A549 treated with GW870086 at 1 μM for 4 hours (cell line): Measurements from ENCODE around the gene ENTPD8. TPM values are rescaled to one million over a fixed set of nuclear protein-coding genes. Genes with fewer than 3 reads are reported as not detected.

ENCODE experiments used
- total RNA-seq: library from RNA; stranded (reverse); fragments of 200-300 nt; extraction: Qiagen RNA extraction; gene quantifications from 5 replicates; pipeline ENCODE4 v1.2.3, GENCODE V29; 2022; ENCODE audit warnings: low read depth

Gene ENTPD8, protein sequence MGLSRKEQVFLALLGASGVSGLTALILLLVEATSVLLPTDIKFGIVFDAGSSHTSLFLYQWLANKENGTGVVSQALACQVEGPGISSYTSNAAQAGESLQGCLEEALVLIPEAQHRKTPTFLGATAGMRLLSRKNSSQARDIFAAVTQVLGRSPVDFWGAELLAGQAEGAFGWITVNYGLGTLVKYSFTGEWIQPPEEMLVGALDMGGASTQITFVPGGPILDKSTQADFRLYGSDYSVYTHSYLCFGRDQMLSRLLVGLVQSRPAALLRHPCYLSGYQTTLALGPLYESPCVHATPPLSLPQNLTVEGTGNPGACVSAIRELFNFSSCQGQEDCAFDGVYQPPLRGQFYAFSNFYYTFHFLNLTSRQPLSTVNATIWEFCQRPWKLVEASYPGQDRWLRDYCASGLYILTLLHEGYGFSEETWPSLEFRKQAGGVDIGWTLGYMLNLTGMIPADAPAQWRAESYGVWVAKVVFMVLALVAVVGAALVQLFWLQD
- total RNA-seq = 0.08 to 0.31 TPM (median 0.23 TPM) in 5 replicates

GRCh38 chr9:137441289-137441934 lies at the start of gene ENTPD8:
ENTPD8 (minus strand) TSS chr9:137441357; CDS start chr9:137438285, 3,072 bp downstream.

DNA sequence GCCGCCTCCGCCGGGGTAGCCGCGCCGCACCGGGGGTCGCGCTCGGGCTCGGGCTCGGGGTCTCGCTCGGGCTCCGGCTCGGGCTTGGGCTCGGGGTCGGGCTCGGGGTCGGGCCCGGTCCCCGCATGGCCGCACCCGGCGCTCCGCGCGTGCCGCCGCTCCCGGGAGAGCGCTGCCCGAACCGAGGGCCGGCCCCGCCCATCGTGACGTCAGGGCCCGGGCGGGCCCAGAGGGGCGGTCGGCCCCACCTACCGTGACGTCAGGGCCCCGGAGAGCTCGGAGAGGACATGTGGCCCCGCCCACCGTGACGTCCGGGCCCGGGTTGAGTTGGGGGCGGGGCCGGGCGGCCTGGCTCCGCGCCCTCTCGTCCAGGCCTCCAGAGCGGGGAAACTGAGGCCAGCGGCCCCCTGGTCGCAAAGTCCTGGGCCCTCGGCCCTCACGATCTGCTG lies 18.0 kb upstream of the ENTPD8 start, which contains the start of gene NSMF:
TSS of gene NSMF (minus strand) at position 183 of the 449 bp plus-strand sequence. CDS start 232 bp downstream, outside the sequence.

GRCh38 chr9:137422604-137423513 lies 18.3 kb downstream of the ENTPD8 start, which contains the start of the genes EXD3 and NOXA1:
EXD3 (minus strand) TSS chr9:137423162; CDS start chr9:137395357, 27,805 bp downstream.
NOXA1 (plus strand) TSS chr9:137423393; CDS start chr9:137423530, 137 bp downstream.

Other genes with a start within 250 kb of the ENTPD8 start
- gene TPRN, start 240.6 kb downstream of the ENTPD8 start, total RNA-seq = 6.8 to 10.6 TPM (median 9.0 TPM) in 5 replicates
- 36.5 to 44.9 TPM (median 44.2 TPM) in 5 replicates for gene TMEM203, start 235.7 kb downstream of the ENTPD8 start, total RNA-seq
- 11.7 to 17.1 TPM (median 16.5 TPM) in 5 replicates for gene NDOR1, start 235.7 kb downstream of the ENTPD8 start, total RNA-seq
- 1.4 to 2.3 TPM (median 1.8 TPM) in 5 replicates for gene RNF208, start 219.1 kb downstream of the ENTPD8 start, total RNA-seq
- gene CYSRT1, start 216.2 kb downstream of the ENTPD8 start, total RNA-seq = 3.6 to 5.2 TPM (median 4.2 TPM) in 5 replicates
- gene RNF224, start 213.9 kb downstream of the ENTPD8 start, total RNA-seq = 0.08 to 0.31 TPM (median 0.21 TPM) in 5 replicates
- gene SLC34A3, start 210.5 kb downstream of the ENTPD8 start, total RNA-seq = 0.06 to 0.17 TPM (median 0.11 TPM) in 5 replicates
- 612 to 791 TPM (median 723 TPM) in 5 replicates for gene TUBB4B, start 200.1 kb downstream of the ENTPD8 start, total RNA-seq
- gene STPG3, start 190.1 kb downstream of the ENTPD8 start, total RNA-seq = not detected in 5 replicates
- gene NELFB, start 186.0 kb downstream of the ENTPD8 start, total RNA-seq = 45.1 to 56.7 TPM (median 55.1 TPM) in 5 replicates
- gene TOR4A, start 163.6 kb downstream of the ENTPD8 start, total RNA-seq = 19.3 to 29.7 TPM (median 27.9 TPM) in 5 replicates
- gene NRARP, start 139.1 kb downstream of the ENTPD8 start, total RNA-seq = 1.9 to 4.6 TPM (median 4.1 TPM) in 5 replicates
- gene EXD3, start 18.2 kb downstream of the ENTPD8 start, total RNA-seq = 4.2 to 6.1 TPM (median 5.6 TPM) in 5 replicates
- 0.91 to 2.0 TPM (median 1.3 TPM) in 5 replicates for gene NOXA1, start 18.0 kb downstream of the ENTPD8 start, total RNA-seq
- 29.8 to 45.1 TPM (median 44.2 TPM) in 5 replicates for gene NSMF, start 18.0 kb upstream of the ENTPD8 start, total RNA-seq
- 0.45 to 1.0 TPM (median 0.69 TPM) in 5 replicates for gene PNPLA7, start 109.0 kb upstream of the ENTPD8 start, total RNA-seq
- 57.7 to 99.0 TPM (median 89.5 TPM) in 5 replicates for gene MRPL41, start 110.5 kb upstream of the ENTPD8 start, total RNA-seq
- gene DPH7, start 137.6 kb upstream of the ENTPD8 start, total RNA-seq = 26.2 to 32.2 TPM (median 30.1 TPM) in 5 replicates
- gene ZMYND19, start 149.2 kb upstream of the ENTPD8 start, total RNA-seq = 41.9 to 63.7 TPM (median 56.5 TPM) in 5 replicates
- gene ARRDC1, start 164.3 kb upstream of the ENTPD8 start, total RNA-seq = 48.4 to 67.0 TPM (median 61.3 TPM) in 5 replicates
- gene EHMT1, start 177.6 kb upstream of the ENTPD8 start, total RNA-seq = 37.5 to 49.3 TPM (median 41.8 TPM) in 5 replicates